Upper lobe of left lung (tissue), 4 donors: Measurements from ENCODE around the gene RNF214.

Experiments used
- POLR2A ChIP-seq, 4 donors: fragments of 450-650 bp; IDR thresholded peaks; one replicate each; pipeline ENCODE4 v1.5.1; 2016 to 2017; ENCODE audit warnings: antibody characterized with exemption in 4 of 4, mild to moderate bottlenecking in 2 of 4
- TF ChIP-seq, protein P1 (sequence below), 6 experiments: fragments of 450-650 bp in 4 of 6; fragments of 200-600 bp in 2 of 6; sonication (generic) in 2 of 6; IDR thresholded peaks; one replicate each; pipeline ENCODE4 v1.5.1; 2016 to 2019; ENCODE audit warnings: antibody characterized with exemption in 6 of 6

DNA sequence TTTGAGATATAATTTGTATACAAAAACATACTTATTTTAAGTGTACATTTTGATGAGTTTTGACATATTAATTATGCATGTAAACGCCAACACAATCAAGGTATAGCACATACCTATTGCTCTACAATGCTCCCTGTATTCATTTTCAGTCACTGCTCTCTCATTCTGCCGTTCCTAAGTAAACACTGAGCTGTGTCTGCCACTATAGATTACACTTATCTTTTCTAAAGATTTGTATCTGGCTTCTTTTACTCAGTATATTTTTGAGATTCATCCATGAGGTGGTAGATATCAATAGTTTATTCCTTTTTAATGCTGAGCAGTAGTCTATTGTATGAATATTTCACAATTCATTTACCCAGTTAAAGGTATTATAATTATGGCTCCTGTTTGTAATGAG, 33.3 kb downstream of the RNF214 start:
- TF ChIP-seq, protein P1, sequence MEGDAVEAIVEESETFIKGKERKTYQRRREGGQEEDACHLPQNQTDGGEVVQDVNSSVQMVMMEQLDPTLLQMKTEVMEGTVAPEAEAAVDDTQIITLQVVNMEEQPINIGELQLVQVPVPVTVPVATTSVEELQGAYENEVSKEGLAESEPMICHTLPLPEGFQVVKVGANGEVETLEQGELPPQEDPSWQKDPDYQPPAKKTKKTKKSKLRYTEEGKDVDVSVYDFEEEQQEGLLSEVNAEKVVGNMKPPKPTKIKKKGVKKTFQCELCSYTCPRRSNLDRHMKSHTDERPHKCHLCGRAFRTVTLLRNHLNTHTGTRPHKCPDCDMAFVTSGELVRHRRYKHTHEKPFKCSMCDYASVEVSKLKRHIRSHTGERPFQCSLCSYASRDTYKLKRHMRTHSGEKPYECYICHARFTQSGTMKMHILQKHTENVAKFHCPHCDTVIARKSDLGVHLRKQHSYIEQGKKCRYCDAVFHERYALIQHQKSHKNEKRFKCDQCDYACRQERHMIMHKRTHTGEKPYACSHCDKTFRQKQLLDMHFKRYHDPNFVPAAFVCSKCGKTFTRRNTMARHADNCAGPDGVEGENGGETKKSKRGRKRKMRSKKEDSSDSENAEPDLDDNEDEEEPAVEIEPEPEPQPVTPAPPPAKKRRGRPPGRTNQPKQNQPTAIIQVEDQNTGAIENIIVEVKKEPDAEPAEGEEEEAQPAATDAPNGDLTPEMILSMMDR (IDR thresholded peaks at IDR 0.05) = no peak
- TF ChIP-seq POLR2A (IDR thresholded peaks at IDR 0.05) = no peak
